Stimulated activated CD8-positive, alpha-beta memory T cell treated with anti-CD3 and anti-CD28 coated beads, Interleukin-12 subunit alpha, Interleukin-12 subunit beta, amount 100 ng/mL, for 24 hours (primary cell): Measurements from ENCODE around the gene TRIM72.
"Not testable (repeated sequence)": the region's sequence is repeated elsewhere in the genome, so short reads cannot be mapped to it uniquely, and the experiment has no call there.

Source experiments
- DNase-seq: peaks from one replicate; pipeline ENCODE4 v3.0.0-alpha.2; 2020; ENCODE audit errors: extremely low read depth

Gene TRIM72

GRCh38 chr16:31215287-31216162 lies 1.6 kb downstream of the TRIM72 start:
- no peak for DNase-seq

GRCh38 chr16:31216422-31217135 lies 2.7 kb downstream of the TRIM72 start, which contains the start of gene PYDC1:
Gene PYDC1, minus strand, starts transcription at chr16:31217135. Its CDS starts 107 bp downstream, at chr16:31217028.
- DNase-seq = no peak

DNA sequence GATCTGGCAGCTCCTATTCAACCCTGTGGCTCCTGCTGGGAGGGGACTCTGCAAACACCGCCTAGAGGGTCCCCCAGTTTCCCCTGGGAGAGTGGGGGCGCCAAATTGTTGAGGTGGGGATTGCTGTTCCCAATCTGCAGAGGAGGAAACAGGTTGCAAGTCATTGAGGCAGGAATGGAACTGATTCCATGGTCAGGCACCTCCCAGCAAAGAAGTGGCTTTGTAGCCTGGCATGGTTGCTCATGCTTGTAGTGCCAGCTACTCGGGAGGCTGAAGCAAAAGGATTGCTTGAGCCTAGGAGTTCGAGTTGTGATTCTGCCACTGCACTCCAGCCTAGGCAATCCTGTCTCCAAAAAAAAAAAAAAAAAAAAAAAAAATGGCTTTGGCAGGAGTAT lies 3.2 kb downstream of the TRIM72 start:
- no peak for DNase-seq

- DNase-seq = no peak
Observed at GRCh38 chr16:31219154-31219741, 5.3 kb downstream of the TRIM72 start.

GRCh38 chr16:31221357-31222160 lies 7.6 kb downstream of the TRIM72 start:
- no peak for DNase-seq

DNA sequence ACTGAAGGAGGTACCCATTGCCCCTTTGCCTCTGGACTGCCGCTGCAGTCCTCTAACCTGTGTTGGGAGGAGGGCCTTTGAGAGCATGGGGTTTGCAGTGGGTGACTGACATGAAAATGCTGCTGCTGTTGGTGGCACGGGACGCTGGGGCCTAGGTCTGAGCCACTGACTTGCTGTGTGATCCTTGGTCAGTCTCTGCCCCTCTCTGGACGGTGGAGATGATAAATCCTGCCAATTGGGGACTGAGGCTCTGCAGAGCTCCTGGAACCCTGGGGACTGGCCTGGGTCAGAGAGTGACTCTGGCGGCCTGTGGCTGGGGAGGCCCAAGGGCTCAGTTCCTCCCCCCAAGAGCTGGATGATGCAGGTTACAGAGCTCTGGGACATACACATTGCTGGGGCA lies 9.1 kb downstream of the TRIM72 start:
- DNase-seq = no peak

- no peak for DNase-seq
Observed at GRCh38 chr16:31224092-31224955, 10.4 kb downstream of the TRIM72 start.

DNA sequence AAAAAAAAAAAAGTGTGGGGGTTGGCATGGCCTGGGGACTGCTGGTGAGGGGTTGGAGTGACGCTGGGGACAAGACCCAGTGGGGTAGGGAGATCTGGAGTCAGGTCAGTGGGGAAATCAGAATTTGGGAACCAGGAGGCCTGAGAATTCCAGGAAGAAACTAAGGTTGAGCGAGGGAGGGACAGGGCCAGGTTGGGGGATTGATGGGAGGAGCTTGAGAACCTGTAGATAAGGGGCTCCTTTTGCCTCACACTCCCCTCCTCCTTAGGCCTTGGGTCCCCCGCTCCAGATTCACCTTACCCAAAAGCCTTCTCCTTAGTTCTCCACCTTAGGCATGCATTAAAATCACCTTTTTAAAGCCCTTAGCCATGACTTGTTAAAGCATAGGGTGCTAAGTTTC lies 11.3 kb downstream of the TRIM72 start:
- no peak for DNase-seq

DNA sequence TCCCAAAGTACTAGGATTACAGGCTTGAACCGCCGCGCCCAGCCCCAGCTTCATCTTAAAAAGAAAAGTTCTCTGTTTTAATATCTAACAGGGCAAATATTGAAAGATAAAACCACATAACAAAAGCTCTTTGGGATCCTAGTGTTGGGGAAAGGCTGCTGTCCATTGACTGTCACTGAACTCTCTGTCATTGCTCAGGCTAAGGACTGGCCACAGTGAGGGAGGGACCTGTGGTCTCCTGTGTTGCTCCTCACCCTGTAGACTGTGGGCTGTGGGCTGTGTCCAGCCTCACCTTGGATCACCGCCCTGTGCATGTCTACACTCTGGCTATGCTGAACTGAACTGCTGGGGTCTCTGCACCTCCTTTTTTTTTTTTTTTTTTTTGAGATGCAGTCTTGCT lies 14.3 kb downstream of the TRIM72 start:
- no peak for DNase-seq

DNA sequence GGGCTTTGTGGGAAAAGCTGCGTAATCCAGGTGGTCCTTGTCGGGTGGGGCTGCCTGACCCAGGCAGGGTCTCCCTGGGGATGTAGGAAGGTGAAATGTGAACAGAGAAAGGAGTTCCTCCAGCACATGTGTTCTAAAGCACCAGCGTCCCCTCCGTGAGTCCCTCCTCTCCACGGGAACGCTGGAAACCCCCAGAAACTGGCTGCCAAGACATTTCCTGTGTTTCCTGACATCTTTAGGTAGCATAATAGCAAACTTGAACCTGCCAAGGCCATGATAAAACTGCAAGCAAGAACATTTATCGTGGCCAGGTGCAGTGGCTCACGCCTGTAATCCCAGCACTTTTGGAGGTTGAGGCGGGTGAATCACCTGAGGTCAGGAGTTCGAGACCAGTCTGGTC lies 15.6 kb downstream of the TRIM72 start:
- no peak for DNase-seq

DNA sequence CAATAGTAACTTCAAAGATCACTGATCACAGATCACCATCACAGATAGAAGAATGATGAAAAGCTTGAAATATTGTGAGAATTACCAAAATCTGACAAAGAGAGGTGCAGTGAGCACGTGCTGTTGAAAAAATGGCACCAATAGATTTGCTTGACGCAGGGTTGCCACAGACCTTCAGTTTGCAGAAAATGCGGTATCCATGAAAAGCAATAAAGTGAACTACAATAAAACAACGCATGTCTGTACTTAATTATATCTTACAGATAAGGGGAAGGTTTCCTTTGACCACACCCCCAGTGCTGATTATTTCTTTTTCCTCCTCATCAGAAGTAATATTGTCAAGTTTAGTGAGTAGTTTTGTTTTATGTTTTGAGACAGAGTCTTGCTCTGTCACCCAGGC lies 24.1 kb downstream of the TRIM72 start:
- no peak for DNase-seq

DNA sequence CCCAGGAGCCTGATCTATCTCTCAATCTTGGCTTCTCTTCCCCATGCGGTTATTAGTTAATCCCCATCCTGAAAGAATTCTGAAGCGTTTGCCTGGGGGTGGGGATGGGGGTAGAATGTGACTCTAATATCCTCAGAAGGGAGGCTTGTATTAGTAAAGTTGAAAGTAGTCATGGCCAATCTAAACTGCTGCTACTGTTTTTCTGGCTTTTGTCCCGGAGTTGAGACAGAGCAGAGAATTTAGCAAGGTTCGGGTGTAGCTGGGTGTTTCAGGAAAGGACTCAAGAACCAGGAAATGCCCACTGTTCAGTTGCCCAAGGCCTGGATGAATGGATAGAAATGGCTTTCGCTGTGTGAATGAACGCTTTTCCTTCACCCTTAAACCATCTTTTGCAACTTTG lies 28.3 kb downstream of the TRIM72 start:
- no peak for DNase-seq

DNA sequence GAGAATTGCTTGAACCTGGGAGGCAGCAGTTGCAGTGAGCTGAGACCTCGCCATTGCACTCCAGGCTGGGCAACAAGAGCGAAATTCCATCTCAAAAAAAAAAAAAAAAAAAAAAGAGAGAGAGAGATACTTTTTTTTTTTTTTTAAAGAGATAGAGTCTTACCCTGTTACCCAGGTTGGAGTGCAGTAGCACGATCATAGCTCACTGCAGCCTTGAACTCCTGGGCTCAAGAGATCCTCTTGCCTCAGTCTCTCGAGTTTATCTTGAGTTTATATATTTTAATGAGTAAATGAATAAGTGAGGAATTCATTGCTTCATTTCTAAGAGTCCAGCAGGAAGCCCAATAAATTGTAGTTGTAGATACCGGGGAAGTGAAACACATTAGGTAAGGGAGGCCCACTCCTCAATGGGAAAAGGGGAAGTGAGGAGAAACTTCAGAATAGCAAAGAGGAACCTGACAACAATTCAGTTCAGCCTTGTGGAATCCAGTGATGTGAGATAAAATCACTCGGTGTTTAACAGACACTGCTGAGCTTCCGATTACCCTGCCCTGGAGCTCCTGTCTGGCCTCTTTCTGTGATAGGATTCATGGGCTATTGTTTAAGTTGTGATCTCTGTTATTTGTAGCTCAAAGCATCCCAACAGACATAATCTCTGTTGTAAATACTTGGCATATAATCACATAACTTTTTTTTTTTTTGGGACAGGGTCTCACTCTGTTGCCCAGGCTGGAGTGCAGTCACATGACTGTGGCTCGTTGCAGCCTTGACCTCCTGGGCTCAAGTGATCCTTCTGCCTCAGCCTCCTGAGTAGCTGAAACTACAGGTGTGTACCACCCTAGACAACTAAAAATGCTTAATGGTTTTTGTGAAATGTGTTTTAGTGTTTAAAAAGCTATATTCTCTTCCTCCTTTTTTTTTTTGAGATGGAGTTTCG lies 30.1 kb downstream of the TRIM72 start:
- DNase-seq = no peak

DNA sequence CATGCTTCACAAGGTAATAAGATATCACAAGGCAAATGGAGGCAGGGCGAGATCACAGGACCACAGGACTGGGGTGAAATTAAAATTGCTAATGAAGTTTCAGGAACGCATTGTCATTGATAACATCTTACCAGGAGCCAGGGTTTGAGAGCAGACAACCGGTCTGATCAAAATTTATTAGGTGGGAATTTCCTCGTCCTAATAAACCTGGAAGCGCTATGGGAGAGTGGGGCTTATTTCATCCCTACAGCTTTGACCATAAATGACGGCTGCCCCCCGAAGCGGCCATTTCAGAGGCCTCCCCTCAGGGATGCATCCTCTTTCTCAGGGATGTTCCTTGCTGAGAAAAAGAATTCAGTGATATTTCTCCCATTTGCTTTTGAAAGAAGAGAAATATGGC lies 31.7 kb downstream of the TRIM72 start:
- DNase-seq = not testable (repeated sequence)

DNA sequence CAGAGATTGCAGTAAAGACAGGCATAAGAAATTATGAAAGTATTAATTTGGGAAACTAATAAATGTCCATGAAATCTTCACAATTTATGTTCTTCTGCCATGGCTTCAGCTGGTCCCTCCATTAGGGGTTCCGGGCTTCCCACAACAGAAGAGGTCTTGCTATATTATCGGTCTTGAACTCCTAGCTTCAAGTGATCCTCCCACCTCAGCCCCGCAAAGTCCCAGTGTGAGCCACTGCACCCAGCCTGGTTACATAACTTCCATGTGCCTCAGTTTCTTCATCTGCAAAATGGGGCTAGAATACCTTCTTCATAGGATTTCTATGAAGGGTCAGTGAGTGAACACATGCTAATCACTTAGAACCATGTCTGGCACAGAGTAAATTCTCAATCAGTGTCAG lies 32.4 kb downstream of the TRIM72 start:
- no peak for DNase-seq

DNA sequence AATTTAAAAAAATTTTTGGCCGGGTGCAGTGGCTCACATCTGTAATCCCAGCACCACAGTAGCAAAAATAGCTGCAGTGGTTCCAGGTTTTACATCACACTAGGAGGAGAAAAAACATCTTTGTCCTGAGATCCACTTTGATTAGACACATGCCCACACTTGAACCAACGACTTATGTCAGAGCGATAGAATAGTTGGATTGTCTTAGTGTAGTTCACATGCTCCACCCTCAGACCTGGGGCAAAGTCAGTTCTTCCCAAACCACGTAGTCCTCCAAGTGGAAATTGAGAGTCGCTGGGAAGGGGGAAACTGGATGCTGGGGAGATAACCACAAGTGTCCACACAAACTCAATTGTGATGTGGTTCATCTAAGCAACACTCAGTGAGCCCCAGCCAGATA lies 34.4 kb downstream of the TRIM72 start:
- DNase-seq = no peak

- DNase-seq = no peak
Observed at GRCh38 chr16:31250782-31251384, 37.0 kb downstream of the TRIM72 start.

GRCh38 chr16:31251435-31251834 lies 37.5 kb downstream of the TRIM72 start:
- no peak for DNase-seq

GRCh38 chr16:31253642-31254045 lies 39.7 kb downstream of the TRIM72 start:
- DNase-seq = no peak
